Cerebellar nuclear complex (tissue), 1 donor: Measurements from ENCODE around the gene GJD4.

Experiments used
- DNase-seq, 2 experiments: peaks; one replicate each; lab custom pipeline; 2025; lab: John Stamatoyannopoulos, UW

The GJD4 gene

GRCh38 chr10:35579116-35579515 lies 26.0 kb upstream of the GJD4 start:
- no peak for DNase-seq

DNA sequence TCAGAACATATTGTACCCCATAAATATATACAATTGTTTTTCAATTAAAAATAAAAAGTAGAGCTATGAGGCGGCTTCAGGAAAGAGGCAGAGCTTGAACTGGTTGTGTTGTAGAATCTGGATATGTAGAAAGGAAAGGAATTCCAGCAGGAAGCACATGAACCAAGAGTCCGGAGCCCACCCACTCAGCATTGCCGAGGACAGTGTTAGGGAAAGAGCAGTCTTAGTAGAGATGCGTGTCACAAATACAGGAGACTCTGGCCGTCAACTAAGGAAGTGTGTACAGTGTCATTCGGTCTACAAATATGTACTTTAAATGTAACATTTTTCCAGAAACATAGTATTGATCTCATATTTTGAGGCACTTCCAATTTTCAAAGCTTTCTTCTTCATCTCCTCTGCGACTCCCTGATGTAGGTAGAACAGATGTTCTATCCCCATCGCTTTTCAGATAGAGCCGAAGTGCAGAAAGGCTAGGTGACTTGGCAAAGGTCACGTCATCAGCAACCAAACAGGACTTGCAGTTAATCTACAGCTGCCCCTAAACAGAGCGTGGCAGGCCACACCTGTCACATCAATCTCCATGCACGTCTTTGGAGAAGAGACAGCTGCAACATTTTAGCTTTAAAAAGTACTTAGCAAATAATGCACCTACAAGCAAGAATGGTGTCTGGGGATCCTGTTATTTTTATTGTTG lies 25.3 kb upstream of the GJD4 start:
- DNase-seq: no peak

- DNase-seq: no peak
These were observed 24.7 kb upstream of the GJD4 start for GRCh38 chr10:35580423-35580770.

GRCh38 chr10:35581655-35582054 lies 23.5 kb upstream of the GJD4 start:
- no peak for DNase-seq

DNA sequence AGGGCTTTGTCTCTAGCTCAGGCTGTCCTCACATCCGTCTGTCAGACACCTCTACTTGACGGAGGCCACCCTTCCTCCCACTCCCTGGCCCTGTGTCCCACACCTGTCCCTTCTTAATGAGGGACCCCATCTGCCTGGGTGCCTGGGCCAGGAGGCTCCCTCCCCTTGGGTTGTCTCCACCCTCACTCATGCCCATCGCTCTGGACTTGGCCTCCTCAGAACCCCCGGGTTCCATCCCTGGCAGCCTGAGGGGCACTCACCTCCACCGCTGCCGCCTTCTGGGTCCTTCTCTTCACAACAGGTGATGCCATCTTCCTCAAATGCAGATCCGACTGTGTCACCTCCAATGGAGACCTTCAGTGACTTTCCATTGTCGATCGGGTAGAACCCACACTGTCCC lies 20.2 kb upstream of the GJD4 start:
- DNase-seq: no peak

DNA sequence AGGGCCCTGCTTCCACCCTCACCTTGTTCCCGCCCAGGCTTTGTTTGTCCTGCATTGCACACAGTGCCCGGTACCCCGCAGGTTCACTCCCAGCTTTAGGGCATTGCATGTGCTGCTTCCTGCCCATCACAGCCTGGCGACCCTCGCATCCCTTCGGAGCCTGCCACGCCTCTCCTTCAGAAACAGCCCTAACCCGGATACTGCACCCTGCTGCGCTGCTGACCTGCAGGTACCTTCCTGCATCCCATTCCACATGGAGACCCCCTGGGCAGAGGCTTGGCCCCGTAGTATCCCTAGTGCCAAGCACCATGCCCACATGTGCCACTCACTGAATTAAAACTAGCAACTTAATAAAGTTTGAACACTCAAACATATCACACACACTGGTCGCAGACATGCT lies 19.8 kb upstream of the GJD4 start:
- no peak for DNase-seq

DNA sequence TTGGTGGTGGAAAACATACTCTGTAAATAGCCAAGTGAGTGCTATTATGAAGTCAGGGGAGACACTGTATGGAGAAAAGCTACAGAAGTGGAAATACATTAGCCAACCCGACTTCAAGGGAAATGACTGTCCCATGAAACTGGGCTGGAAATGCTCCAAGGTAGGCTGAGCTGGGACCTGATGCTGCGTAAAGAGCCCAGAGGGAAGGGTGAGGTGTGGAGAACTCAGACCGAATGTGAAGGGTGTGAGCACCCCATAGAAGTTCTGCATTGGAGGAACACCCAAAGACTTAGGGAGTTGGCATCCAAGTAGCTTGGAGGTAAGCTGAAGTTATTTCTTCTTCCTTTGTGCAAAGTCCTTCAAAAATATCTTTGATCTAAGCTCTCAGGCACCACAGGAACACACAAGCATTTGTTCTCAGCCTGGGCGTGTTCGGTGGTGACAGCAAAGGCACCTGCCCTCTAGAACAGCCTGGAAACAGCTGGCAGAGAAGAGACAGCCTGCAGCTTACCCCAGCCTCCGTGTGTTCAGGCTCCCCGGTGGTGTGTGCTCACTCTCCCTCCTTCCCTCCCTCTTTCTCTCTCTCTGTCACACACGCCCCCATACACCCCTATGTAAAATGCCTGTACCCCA lies 19.1 kb upstream of the GJD4 start:
- DNase-seq: no peak

- DNase-seq: no peak
These were observed 16.3 kb upstream of the GJD4 start for GRCh38 chr10:35588836-35589235.

DNA sequence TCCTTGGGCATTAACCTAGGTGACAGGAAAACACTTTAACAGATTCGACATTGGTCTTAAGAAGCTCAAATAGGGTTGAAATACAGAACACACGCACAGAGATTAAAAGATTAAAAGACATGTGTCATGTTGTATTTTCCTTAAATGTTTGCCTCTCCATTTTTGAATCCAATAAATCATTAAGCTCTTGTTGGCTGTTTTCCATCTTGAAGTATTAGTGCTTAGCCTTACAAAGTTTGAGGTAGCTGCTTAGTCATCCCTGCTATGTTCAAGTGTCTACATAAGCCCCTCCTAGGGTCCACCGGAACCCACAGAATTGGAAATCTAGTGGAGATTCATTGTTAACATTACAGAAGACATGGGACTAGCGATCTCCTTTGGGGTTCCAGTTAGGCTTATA lies 12.7 kb upstream of the GJD4 start:
- no peak for DNase-seq

DNA sequence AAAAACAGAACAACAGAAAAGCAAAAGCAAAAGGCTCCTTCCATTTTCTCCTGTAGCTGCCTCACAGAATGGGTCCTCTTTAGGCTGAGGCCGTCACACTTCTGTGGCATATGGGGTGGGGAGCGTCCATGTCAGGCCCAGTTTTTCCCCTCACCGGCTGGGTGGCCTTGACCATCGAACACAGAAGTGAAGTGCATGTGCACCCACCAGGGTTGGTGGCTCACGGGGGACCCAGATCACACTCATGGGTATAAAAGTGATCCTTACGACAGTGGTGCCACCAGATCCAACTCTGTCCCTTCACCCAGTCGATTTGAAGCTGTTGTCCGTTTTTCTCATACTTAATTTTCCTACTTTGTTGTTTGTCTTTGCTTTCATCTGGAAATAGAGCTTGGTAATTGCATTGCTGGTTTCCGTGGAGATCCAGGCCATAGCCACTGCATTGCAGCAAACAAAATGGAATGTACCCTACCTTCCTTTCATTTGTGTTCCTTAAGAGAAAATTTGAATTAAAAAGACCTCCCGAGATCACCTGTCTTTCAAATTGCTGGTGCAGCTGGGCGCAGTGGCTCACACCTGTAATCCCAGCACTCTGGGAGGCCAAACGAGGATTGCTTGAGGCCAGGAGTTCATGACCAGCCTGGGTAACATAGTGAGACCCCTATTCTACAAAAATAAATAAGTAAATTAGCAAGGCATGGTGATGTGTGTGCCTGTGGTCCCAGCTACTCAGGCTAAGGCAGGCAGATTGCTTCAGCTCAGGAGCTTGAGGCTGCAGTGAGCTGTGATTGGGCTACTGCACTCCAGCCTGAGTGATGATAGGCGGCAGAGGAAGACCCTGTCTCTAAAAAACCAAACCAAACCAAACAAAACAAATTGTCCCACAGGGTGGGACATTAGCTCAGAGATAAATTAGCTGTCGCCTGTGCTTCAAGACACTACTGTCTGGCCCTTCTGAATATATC lies 10.7 kb upstream of the GJD4 start:
- DNase-seq: no peak

DNA sequence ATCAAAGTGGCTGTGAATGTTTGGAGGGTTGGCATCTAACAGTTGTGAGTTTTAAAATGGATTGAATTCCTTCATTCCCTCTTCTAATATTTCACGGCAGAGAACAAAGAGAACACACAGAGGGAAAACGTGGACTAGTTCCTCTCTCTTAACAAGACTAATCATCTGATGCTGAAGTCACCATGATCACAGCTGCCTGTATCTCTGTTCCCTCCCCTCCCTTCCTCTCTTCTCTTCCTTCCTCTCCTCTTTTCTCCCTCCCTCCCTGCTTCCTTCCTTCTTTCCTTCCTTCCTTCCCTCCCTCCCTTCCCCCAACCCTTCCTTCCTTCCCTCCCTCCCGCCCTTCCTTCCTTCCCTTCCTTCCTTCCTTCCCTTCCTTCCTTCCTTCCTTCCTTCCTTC lies 10.0 kb upstream of the GJD4 start:
- DNase-seq: no peak

GRCh38 chr10:35598379-35598778 lies 6.8 kb upstream of the GJD4 start:
- no peak for DNase-seq

GRCh38 chr10:35600193-35600592 lies 4.9 kb upstream of the GJD4 start:
- DNase-seq: no peak

GRCh38 chr10:35606430-35606829 lies 1.3 kb downstream of the GJD4 start:
- DNase-seq: no peak

- DNase-seq: no peak
These were observed 2.6 kb downstream of the GJD4 start for GRCh38 chr10:35607475-35608327.

- no peak for DNase-seq
These were observed 3.2 kb downstream of the GJD4 start for GRCh38 chr10:35608328-35608672.

- no peak for DNase-seq
These were observed 6.6 kb downstream of the GJD4 start for GRCh38 chr10:35611750-35612149.

GRCh38 chr10:35612385-35613106 lies 7.4 kb downstream of the GJD4 start:
- no peak for DNase-seq

- DNase-seq: no peak
These were observed 7.9 kb downstream of the GJD4 start for GRCh38 chr10:35613107-35613440.

GRCh38 chr10:35613597-35614226 lies 8.6 kb downstream of the GJD4 start:
- no peak for DNase-seq

DNA sequence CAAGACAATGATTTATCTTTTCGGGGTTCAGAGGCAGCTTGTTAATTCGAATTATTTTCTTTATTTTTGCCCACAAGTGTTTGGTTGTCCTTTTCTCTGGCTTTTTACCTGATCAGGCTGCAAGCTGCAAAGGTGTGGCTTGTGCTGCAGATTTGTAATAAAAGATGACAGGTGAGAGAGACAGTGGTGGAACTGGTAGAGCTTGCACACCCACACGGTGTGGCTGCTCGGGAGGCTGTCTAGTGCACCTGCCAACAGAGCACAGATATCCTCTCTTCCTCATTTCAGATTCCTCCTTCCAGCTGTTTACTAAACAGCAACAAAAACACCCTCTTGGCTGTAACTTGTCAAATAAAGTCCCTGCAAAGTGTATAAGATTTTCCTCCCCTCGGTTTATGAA lies 9.2 kb downstream of the GJD4 start:
- no peak for DNase-seq
